GM21619 (cell line): ENCODE results near the gene MRPL38.
A peak's percentile ranks its signal among the peaks of the same experiment; 100 is the strongest.

ENCODE experiments used
- ATAC-seq: cut with Tn5 transposase; IDR thresholded peaks from one replicate; pipeline ENCODE4 v1.9.1; 2021; ENCODE audit not compliant: unreplicated experiment

The MRPL38 gene

DNA sequence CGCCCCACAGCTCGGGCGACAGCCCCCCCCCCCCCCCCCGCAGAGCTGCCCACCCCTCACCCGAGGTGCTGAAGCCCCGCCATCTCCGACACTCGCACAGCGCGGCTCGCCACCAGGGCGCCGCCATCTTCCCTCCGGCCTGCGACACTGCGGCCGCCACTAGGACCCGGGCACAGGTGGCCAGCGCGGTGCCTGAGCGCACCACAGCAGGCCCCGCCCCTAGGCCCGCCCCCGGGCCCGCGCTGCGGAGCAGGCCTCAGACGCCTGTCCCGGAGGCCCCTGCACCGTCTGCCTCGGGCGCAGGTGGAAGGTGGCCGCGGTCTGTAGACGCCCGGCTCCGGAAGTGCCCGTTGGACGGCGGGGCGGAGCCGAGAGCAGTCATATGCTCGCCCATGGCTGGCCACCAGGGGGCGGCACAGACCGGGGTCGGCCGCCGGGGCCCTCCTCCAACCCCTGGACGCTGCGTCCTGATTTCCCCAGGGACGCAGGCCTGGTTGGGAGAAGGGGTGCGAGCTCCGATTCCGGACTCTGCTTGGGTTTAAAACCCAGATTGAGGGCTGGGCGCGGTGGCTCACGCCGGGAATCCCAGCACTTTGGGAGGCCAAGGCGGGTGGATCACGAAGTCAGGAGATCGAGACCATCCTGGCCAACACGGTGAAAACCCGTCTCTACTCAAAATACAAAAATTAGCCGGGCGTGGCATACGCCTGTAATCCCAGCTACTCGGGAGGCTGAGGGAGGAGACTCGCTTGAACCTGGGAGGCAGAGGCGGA is at the start of gene MRPL38:
Gene MRPL38, minus strand, starts transcription at position 136 of the 773 bp plus-strand sequence. Its CDS starts 9 bp downstream, at position 127.
- peak; percentile 89 for ATAC-seq

DNA sequence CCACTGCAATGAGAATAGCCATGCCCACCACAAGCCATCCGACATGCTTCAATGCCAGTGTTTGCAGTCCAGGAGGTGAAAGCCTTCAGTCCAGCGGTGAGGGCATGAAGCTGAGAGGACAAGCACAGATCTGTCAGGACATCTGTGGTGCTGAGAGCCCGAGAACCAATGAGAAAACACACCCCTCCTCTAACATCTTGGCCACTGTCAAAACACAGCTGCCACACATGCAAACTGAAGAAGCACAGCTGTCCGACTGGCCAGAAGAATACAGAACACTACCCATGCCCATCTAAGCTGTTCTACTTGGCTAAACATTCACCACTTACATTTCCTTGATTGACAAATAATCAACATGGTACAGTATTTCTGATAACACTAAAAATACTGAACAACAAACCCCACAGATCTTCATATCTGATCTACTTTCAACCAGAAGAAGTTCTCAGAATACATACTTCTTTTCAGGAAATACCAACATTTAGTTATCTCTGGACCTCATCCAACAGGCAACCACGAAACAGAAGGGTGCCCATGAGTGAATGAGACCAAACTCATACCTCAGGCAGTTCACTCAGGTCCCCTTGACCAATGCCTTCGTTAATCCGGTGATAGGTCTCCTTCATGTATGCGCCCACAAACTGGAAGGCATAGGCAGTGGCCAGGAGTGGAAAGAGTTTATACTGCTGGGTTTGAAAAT is 46.3 kb upstream of the MRPL38 start:
- no peak for ATAC-seq

DNA sequence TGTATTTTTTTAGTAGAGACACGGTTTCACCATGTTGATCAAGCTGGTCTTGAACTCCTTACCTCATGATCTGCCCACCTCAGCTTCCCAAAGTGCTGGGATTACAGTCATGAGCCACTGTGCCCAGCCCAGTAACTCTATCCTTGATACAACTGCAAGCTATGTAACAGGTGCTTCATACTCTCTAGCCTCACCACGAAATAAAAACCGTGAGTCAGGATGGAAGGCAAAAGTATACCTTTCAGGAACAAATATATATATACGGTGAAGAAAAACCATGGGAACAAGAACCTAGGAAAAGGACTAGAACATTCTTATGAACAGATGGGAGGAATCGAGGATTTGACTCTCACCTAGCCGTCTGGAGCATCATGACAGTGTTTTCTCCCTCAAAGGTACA is 45.7 kb upstream of the MRPL38 start:
- ATAC-seq: no peak

DNA sequence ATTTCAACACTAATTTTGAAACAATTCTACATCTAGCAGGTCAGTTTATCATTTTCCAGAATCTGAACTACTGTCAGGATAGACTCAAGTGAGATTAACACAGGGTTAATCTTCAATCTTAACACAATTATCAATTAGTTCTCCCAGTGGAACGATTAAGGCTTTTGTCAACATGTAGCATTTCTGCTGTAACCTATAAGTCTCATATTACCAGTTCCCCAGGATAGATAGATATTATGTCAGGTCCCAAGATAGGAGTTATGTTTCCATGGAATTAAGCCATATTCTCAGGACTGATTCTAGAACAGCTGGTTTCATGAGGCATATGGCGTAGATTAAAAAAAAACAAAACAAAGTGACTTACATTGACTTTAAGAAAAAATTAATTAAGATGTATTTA is 40.5 kb upstream of the MRPL38 start:
- ATAC-seq: no peak

DNA sequence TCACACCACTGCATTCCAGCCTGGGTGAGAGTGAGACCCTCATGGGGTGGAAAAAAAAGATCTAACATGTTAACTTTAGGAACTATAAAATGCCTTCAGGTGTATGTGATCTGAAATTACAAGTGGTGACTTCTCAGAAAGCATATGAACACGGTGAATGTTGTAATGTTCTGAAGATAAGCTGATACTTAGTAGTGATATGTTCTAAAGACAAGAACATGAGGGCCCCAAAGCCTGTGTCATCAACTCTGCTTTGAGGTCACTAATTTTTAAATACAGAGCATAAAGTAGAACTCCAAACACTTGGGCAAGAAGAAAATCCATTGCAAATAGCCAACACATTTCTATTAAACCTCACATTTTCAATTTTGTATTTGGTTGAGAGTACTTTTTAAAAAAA is 38.8 kb upstream of the MRPL38 start:
- ATAC-seq: no peak

DNA sequence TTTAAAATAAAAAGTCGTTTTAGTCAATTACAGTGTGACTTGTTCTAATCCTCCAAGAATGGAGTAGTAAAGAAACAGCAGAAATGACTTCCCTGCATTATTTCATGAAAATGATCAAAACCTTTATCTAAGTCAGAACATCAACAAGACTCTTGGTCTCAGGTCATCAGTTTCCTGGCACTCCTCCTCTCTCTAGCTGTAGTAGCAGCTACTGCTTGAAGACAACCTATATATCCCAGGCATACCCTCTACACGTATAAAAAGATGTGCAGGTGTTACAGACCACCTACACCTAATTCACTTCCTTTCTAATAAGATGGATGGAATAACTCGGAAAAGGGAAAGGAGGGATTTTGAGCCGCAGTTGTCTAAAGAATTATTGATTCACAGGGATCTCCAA is 37.8 kb upstream of the MRPL38 start:
- ATAC-seq: no peak

DNA sequence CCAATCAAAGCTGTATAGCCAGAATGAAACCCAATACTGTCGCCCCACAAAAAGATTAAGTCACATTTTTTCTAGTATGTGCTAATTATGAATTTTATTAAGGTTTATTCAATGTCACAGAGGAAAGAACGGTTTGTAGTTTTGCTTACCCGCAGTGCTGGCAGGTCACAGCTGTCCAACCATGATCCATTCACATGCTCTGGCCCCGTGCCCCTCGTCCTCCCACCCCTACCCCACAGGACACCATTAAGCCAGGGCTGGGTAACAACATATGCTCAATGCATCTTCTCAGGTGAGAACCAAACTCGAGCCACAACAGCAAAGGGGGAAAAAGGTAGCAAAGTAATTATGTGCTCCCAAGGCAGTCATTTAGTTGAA is 36.7 kb upstream of the MRPL38 start:
- ATAC-seq: no peak

DNA sequence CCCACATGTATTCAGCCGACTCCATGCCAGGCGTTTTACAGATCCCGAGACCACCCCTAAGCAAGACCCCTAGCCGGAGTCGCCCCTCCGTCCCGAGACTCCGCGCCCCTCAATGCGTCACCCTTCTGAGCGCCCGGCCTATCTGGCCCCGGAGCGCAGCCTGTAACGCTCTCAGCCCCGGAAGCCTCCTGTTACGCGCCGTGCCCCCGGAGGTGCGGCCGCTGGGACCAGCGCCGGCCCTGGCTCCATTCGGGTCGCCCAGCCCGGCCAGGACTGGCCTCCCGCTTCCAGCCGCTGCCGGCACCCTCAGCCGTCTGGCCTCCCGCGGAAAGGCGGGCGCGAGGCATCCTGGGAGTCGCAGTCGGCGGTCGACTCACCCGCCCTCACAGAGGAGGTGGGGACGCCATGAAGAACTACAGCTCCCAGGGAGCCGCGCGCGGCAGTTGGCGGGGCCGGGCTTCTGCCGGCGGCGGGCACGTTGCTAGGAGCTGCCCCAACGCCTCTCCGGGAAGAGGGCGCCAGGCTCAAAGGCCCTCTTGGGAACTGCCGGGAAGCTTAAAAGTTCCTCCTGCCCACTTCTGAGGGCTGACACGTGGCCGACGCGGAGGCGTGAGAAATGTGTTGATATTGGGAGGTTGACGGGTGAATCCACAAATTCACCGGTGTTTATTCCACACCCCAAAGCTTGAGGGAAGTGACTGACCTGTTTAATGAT is 36.2 kb upstream of the MRPL38 start, which contains the start of gene FBF1:
Gene FBF1, minus strand, starts transcription at position 316 of the 715 bp plus-strand sequence. CDS start 2,893 bp downstream, outside the sequence.
- ATAC-seq: peak; percentile 90

DNA sequence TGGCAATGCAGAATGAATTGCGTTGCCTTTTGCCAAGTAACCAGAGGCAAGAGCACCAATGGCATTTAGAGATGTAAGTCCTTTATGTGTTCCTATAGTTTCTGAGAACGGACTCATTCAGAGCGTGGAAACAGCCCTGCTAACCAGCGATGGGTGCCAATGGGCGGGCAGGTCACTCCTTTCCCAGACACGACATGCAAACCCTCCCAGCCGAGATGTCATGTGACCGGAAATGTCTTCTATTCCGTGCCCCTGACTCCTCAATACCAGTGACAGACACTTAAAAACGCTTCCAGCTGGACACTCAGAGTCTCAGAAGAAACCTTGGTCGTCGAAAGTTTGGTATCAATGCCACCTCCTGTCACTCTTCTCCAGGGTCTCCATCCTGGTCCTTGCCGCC is 33.0 kb upstream of the MRPL38 start:
- ATAC-seq: no peak

DNA sequence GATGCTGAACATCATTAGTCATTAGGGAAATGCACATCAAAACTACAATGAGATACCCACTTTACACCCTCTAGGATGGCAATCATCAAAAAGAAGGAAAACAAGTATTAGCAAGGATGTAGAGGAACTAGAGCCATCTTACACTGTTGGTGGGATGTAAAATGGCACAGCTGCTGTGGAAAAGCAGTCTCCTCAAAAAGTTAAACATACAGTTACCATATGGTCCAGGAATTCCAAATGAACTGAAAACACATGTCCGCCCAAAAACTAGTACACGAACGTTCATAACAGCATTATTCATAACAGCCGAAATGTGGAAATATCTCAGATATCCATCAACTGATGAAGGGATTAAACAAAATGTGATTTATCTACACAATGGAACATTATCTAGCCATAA is 29.1 kb upstream of the MRPL38 start:
- ATAC-seq: no peak

DNA sequence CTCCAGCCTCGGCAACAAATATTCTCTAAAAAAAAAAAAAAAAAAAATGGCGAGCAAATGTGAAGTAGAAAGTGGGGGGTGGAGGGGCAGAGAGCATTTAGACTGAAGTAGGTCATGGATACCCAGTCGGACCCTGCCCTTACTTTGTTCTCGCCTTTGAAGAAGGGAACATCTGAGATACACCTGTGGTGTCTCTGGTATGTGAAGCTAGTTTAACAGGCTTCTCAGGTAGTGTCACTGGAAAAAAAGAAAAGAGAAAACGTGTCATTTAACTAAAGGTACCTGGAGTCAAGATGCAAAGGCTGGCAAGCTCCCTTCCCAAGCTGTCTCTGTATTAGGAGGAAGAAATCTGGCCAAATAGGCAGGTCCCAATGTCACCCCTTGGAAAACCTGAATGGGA is 28.2 kb upstream of the MRPL38 start:
- ATAC-seq: no peak

DNA sequence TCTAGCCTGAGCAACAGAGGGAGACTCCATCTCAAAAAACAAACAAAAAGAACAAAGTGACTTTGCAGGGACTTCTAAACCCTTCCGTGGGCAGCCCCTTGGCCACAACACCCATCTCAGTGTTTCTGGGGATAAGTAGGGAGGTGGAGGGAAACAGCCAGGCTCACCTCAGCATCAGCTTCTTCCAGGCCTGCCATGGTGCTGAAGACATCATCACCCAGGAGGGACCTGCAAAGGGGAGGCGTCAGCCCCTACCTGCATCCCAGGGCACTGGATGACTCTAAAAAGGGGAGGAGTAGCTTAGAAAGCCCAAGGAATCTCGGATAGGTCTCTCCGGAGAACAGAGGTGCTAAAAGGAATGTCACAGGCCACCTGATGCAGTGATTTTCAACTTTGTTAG is 26.4 kb upstream of the MRPL38 start:
- no peak for ATAC-seq

DNA sequence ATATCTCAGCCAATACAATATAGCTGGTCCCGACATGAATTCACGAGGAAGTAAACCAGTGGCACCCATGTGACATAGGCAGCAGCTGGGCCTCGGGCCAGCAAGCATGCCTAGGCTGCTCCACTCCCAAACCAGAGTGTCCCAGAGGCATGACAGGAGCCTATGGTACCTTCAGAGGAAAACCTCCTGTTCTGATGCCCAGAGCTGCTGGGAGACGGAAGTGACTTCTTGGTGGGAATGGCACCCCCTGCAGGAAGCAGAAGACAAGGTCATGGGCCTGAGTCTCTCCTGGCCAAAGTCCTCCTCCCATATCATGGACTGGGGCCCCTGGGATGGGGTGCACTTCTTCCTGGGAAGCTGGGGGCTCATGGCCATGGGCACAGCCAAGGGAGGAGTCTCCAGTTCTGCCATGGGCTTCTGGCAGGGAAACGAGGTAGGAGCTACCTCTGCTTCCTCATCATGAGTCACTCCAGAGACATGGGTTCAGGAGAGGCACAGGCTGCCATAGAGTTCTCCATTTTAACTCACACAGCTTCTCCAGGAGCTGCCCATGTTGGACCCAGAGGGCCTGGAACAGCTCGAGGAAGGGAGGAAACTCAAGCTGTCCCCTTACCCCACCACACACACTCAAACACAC is 22.7 kb upstream of the MRPL38 start:
- no peak for ATAC-seq

DNA sequence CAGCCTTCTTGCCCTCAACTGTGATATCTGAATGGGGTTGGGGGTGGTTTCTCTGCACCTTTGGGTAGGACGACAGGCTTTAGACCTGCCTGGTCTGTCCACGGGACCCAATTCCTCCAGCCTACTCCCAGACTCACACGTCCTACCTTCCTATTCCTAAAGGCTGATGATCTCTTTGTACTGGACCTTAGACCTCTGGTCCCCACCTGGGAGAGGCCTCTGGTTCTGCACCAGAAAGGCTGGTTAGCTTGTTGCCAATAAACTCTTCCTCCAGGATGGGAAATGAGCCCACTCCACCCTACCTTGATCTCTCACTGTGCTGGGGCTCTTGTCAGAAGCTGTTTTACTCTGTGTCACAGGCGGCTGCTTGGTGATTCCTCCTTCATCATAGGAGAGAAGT is 21.8 kb upstream of the MRPL38 start:
- no peak for ATAC-seq

DNA sequence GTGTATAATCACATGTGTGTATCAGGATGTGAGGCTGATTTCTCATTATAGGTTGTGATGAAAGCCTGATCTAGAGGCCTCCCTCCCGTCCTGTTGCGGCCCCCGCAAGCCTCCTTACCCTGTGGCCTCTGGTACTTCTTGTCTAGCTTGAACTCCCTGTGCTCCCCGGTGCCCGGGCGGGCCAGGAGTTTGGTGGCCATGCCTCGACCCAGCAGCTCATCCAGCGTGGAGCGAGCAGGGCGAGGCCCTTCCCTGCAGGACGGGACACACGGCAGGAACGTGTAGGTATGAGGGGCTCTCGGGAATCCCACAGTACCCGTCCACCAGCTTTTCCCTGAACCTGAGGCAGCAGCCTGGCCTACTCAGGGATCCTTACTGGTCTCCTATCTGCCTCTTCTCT is 21.2 kb upstream of the MRPL38 start:
- no peak for ATAC-seq

DNA sequence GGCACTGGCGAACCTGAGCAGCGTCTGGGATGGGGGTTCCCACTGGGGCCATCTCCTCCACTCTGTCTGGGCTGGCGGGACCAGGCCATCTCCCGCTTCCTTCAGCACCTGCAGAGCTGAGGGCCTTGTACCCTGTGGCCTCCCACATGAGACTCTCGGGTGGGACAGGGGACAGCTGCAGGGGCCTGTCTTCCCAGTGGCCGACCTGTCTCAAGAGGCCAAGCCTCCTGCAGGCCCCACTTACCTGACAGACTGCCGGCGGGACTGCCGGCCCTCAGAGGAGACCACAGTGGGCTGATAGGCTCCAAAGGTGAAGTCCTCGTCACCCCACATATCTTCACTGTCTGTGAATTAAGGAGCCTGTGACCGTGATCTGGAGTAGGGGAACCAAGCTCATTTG is 20.4 kb upstream of the MRPL38 start:
- ATAC-seq: no peak

DNA sequence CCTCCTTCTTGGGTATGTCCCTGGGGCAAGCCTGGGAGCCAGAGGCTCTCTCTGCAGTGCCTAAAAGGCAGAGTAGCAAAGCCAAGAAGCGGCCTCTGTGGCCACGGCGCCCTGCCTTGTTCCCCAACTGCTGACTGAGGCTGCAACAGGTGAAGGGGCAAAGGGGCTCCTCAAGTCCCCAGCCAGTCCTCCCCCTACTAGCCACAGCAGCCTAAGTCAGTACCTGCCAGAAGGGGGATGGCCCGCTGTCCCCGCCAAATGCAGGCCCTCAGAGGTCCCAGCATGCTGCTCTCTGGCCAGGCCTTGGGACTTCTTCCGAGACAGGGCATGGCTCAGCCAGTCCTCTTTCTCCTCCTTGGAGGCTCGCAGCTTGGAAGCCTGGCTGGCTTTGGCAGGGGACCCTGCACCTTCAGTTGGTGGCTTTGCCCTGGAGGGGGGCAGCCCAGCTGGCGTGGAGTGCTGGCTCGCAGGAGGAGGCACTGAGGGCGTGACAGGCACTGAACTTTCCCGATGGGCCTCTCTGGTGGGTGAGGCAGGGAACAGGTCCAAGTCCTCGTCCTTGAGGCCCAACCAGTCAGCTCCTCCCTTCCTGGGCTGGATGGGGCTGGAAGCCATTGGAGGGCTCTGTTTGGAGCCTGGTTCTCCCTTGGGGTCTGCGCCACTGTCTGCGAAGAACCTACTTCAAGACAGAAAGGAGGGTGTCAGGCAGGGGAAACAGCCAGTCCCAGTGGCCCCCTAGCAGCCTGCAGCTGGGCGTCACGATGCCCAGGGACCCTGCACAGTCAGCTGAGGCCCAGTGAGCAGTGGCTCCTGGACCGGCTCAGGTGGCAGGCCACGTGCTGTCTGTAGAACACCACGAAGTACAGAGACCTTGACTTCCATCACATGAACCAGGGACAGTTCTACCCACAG is 18.5 kb upstream of the MRPL38 start:
- no peak for ATAC-seq

DNA sequence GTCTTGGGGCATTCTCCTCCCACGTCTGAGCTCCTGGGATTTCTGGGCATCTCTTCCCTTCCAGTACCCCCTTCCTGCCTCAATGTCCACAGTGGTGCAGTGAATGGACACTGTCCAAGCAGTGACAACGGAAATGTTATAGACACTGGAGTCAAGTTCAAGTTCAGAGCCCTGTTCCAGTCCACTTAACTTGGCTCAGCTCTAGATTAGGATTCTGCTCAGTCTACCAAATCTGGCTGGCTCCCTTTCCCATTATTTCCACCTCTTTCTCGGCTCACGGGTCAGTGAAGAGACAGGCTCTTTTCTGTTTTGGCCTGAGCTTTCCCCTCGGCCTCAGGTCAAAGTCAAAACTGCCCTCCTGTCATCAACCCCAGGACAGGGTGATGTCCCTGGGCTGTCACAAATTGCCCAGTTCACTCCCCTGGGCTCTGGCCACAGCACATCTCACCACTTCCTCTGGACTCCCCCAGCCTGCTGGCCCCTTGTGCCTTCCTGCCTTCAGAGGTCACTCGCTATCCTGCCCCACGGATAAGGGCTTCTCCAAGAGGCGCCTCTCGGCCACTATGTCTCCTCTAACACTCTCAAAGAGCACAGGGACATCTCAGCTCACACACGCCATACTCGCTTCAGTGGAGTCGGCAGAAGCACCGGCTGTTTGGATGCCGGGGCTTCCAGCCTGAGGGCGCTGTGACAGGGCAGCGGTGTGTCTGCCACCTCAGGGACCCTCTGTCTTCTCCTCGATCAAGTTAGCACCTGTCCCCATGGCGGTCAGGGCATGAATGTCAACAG is 17.7 kb upstream of the MRPL38 start:
- ATAC-seq: no peak

DNA sequence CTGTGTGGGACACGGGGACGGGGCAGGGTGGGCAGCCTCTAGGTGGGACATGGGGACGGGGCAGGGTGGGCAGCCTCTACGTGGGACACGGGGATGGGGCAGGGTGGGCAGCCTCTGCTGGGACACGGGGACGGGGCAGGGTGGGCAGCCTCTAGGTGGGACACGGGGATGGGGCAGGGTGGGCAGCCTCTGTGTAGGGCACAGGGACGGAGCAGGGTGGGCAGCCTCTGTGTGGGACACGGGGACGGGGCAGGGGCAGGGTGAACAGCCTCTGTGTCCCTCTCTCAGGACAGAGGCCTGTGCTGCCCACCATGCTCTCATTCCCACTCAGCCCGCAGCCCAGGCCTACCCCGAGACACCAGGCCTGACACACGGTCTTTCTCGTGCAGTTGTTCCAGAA is 16.9 kb upstream of the MRPL38 start:
- ATAC-seq: no peak
